Loucy (cell line): ENCODE measurements around the gene TTLL5.

ENCODE experiments used
- CTCF ChIP-seq: fragments of 200-600 bp; sonication (generic); conservative IDR thresholded peaks from 2 replicates; pipeline ENCODE4 v1.5.1; 2014; ENCODE audit warnings: mild to moderate bottlenecking, antibody characterized with exemption, low read length
- EZH2phosphoT487 ChIP-seq: fragments of 200-600 bp; IDR thresholded peaks from 2 replicates; pipeline ENCODE4 v1.6.1; 2018; ENCODE audit warnings: antibody characterized with exemption, mild to moderate bottlenecking, moderate library complexity, borderline replicate concordance

DNA sequence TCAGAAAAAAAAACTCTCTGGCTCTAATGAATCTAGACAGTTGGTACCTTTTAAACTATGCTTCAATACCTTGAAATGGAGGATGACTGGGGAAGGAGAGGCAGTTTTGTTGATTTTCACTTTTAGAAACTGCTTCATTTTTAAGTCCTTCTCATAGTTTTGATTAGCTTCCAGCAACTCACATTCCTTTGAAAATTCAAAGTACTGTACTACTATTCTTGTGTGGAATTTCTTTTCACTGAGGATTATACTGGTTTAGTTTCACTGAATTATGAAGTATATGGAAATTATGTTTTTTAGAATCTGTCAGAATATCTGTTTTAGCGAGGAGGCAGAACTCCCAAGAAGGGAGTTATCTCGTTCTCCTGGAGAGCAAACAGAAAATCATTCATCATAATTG, 204.5 kb downstream of the TTLL5 start:
- TF ChIP-seq CTCF: no peak
- no peak for TF ChIP-seq EZH2phosphoT487
